ENCODE measurements around the gene SETSIP. TPM values are rescaled to one million over a fixed set of nuclear protein-coding genes. Genes with fewer than 3 reads are reported as not detected.
"Not testable (repeated sequence)": the region's sequence is repeated elsewhere in the genome, so short reads cannot be mapped to it uniquely, and the experiment has no call there.

Gene SETSIP
- total RNA-seq, 1 donor from 2014 or later, result not detected

GRCh38 chr1:92070892-92071291, 4.3 kb downstream of the SETSIP start:
- intact Hi-C loops (cut with DNase I), result no loop called here
- DNase-seq (no peak), ATAC-seq (ENCODE audit: poor library complexity) (no peak)

GRCh38 chr1:92066321-92066720, 8.9 kb downstream of the SETSIP start:
- ATAC-seq (ENCODE audit: poor library complexity) (no peak), DNase-seq (no peak)
- intact Hi-C loops (cut with DNase I), result no loop called here

GRCh38 chr1:92065042-92065441, 10.2 kb downstream of the SETSIP start:
- no peak for ATAC-seq (ENCODE audit: poor library complexity)
- DNase-seq, result no peak
- intact Hi-C loops (cut with DNase I), result no loop called here

GRCh38 chr1:92051948-92052347, 23.3 kb downstream of the SETSIP start:
- DNase-seq (no peak), ATAC-seq (ENCODE audit: poor library complexity) (no peak)
- intact Hi-C loops (cut with DNase I), result no loop called here

GRCh38 chr1:92045766-92046495, 29.3 kb downstream of the SETSIP start:
- intact Hi-C loops (cut with DNase I), result no loop called here
- DNase-seq (no peak), ATAC-seq (ENCODE audit: poor library complexity) (no peak)

- ATAC-seq (ENCODE audit: poor library complexity) (no peak), DNase-seq (no peak)
- intact Hi-C loops (cut with DNase I), result no loop called here
Observed at GRCh38 chr1:92043621-92044020, 31.6 kb downstream of the SETSIP start.

- DNase-seq (no peak), ATAC-seq (ENCODE audit: poor library complexity) (no peak)
- intact Hi-C loops (cut with DNase I), result no loop called here
Observed at GRCh38 chr1:92040971-92041370, 34.2 kb downstream of the SETSIP start.

GRCh38 chr1:92038695-92039346, 36.4 kb downstream of the SETSIP start:
- DNase-seq, result no peak
- intact Hi-C loops (cut with DNase I), result no loop called here
- no peak for ATAC-seq (ENCODE audit: poor library complexity)

- ATAC-seq (ENCODE audit: poor library complexity), result no peak
- intact Hi-C loops (cut with DNase I), result no loop called here
- DNase-seq, result no peak
Observed at GRCh38 chr1:92037400-92037799, 37.8 kb downstream of the SETSIP start.

GRCh38 chr1:92031281-92032110, 43.7 kb downstream of the SETSIP start:
- no peak for ATAC-seq (ENCODE audit: poor library complexity)
- DNase-seq, result no peak
- intact Hi-C loops (cut with DNase I), result no loop called here

GRCh38 chr1:92030656-92031107, 44.5 kb downstream of the SETSIP start:
- intact Hi-C loops (cut with DNase I), result no loop called here
- DNase-seq (no peak), ATAC-seq (ENCODE audit: poor library complexity) (no peak)

- ATAC-seq (ENCODE audit: poor library complexity), result no peak
- intact Hi-C loops (cut with DNase I), result no loop called here
- DNase-seq, result no peak
Observed at GRCh38 chr1:92029241-92029922, 45.8 kb downstream of the SETSIP start.

GRCh38 chr1:92026806-92027205, 48.4 kb downstream of the SETSIP start:
- ATAC-seq (ENCODE audit: poor library complexity) (no peak), DNase-seq (no peak)
- intact Hi-C loops (cut with DNase I), result no loop called here

- intact Hi-C loops (cut with DNase I); ATAC-seq (ENCODE audit: poor library complexity); DNase-seq: not testable (repeated sequence)
Observed at GRCh38 chr1:92026042-92026441, 49.2 kb downstream of the SETSIP start.

Other genes with a start within 250 kb of the SETSIP start
- 37.9 TPM for gene TGFBR3, start 189.3 kb downstream of the SETSIP start, total RNA-seq
- gene BRDT, start 126.0 kb downstream of the SETSIP start, total RNA-seq, result not detected
- gene EPHX4, start 45.4 kb downstream of the SETSIP start, total RNA-seq, result not detected
- 5.9 TPM for gene BTBD8, start 4.9 kb upstream of the SETSIP start, total RNA-seq
- not detected for gene C1orf146, start 142.5 kb upstream of the SETSIP start, total RNA-seq
- 4.8 TPM for gene GLMN, start 223.6 kb upstream of the SETSIP start, total RNA-seq
- 20.4 TPM for gene RPAP2, start 223.6 kb upstream of the SETSIP start, total RNA-seq